Subcutaneous abdominal adipose tissue (tissue), 5 donors: ENCODE data around the gene USE1.

ENCODE experiments used
- H3K27ac ChIP-seq: one replicate; pipeline ENCODE4 v1.7.0; 2013; ENCODE audit warnings: low read depth, mild to moderate bottlenecking, inconsistent platforms, low read length, moderate library complexity
- H3K27me3 ChIP-seq, 5 donors: one replicate each; pipeline ENCODE4 v1.7.0; 2013; ENCODE audit warnings: low read length in 5 of 5, inconsistent platforms in 1 of 5; ENCODE audit not compliant: control insufficient read depth in 5 of 5, insufficient read depth in 4 of 5
- H3K36me3 ChIP-seq, 5 donors: one replicate each; pipeline ENCODE4 v1.7.0; 2013; ENCODE audit warnings: low read length in 5 of 5; ENCODE audit not compliant: control insufficient read depth in 5 of 5, insufficient read depth in 5 of 5
- H3K4me1 ChIP-seq, 5 donors: one replicate each; pipeline ENCODE4 v1.7.0; 2013; ENCODE audit warnings: low read length in 5 of 5, mild to moderate bottlenecking in 3 of 5, moderate library complexity in 1 of 5; ENCODE audit not compliant: control insufficient read depth in 5 of 5, insufficient read depth in 5 of 5
- H3K4me3 ChIP-seq, 5 donors: one replicate each; pipeline ENCODE4 v1.7.0; 2013; ENCODE audit warnings: low read length in 5 of 5, low read depth in 1 of 5
- H3K9ac ChIP-seq, 5 donors: one replicate each; pipeline ENCODE4 v1.7.0; 2013; ENCODE audit warnings: low read length in 5 of 5, mild to moderate bottlenecking in 4 of 5, moderate library complexity in 3 of 5
- H3K9me3 ChIP-seq, 5 donors: one replicate each; pipeline ENCODE4 v1.7.0; 2013; ENCODE audit warnings: low read length in 5 of 5; ENCODE audit not compliant: control insufficient read depth in 5 of 5
- donor health status: healthy.
- donor health status: healthy.
- donor health status: healthy.
- donor health status: healthy.
- donor health status: healthy.

Gene USE1

GRCh38 chr19:17216058-17216670 is 1.0 kb downstream of the USE1 start:
- H3K27me3 ChIP-seq = no peaks in the 10 kb centered on the region
- no peak overlapping the region for H3K9ac ChIP-seq
- peaks cover 2 to 24% (median 19%) of the 10 kb centered on the region in 5 donors for H3K4me1 ChIP-seq
- H3K9me3 ChIP-seq = peaks cover 0 to 4% (median 0%) of the 10 kb centered on the region in 5 donors
- H3K36me3 ChIP-seq = peaks cover 0 to 49% (median 33%) of the 10 kb centered on the region in 5 donors
- peak overlapping the region in 4 of 5 donors; percentile 78 to 87 (median 80) for H3K4me3 ChIP-seq
- H3K27ac ChIP-seq = peak overlapping the region; percentile 69

GRCh38 chr19:17219286-17219685 is 4.1 kb downstream of the USE1 start:
- H3K27ac ChIP-seq = no peak overlapping the region
- H3K9ac ChIP-seq = no peak overlapping the region
- peaks cover 0 to 26% (median 20%) of the 10 kb centered on the region in 5 donors for H3K36me3 ChIP-seq
- no peak overlapping the region for H3K4me3 ChIP-seq
- peaks cover 0 to 4% (median 0%) of the 10 kb centered on the region in 5 donors for H3K9me3 ChIP-seq
- no peaks in the 10 kb centered on the region for H3K27me3 ChIP-seq
- H3K4me1 ChIP-seq = peaks cover 2 to 23% (median 19%) of the 10 kb centered on the region in 5 donors

GRCh38 chr19:17220207-17220758 is 5.1 kb downstream of the USE1 start:
- Histone ChIP-seq H3K27me3 (no peaks in the 10 kb centered on the region), H3K27ac (no peak overlapping the region), H3K9ac (no peak overlapping the region)

GRCh38 chr19:17225053-17225452 is 9.9 kb downstream of the USE1 start:
- Histone ChIP-seq H3K9me3 (no peaks in the 10 kb centered on the region), H3K4me1 (peaks cover 1 to 23% (median 22%) of the 10 kb centered on the region in 5 donors), H3K27ac (no peak overlapping the region), H3K9ac (no peak overlapping the region), H3K27me3 (no peaks in the 10 kb centered on the region), H3K36me3 (peaks cover 0 to 14% (median 10%) of the 10 kb centered on the region in 5 donors), H3K4me3 (no peak overlapping the region)

More at GRCh38 chr19:17220207-17220758, 5.1 kb downstream of the USE1 start:
- Histone ChIP-seq H3K4me3 (no peak overlapping the region), H3K9me3 (peaks cover 0 to 4% (median 0%) of the 10 kb centered on the region in 5 donors), H3K36me3 (peaks cover 0 to 26% (median 20%) of the 10 kb centered on the region in 5 donors), H3K4me1 (peaks cover 0 to 15% (median 11%) of the 10 kb centered on the region in 5 donors)

GRCh38 chr19:17226002-17226933 is 11.1 kb downstream of the USE1 start, which contains the start of gene OCEL1:
OCEL1 (plus strand) TSS chr19:17226226; CDS start chr19:17226248, 22 bp downstream.
- peak within 1 kb of the TSS; percentile 62 for H3K27ac ChIP-seq
- H3K9ac ChIP-seq = peak within 1 kb of the TSS in 4 of 5 donors; percentile 53 to 75 (median 70)
- peaks cover 0 to 23% (median 13%) of the 10 kb centered on the region in 5 donors for H3K36me3 ChIP-seq
- H3K4me3 ChIP-seq = peak within 1 kb of the TSS; percentile 68 to 86 (median 79)
- H3K27me3 ChIP-seq = no peaks in the 10 kb centered on the region
- H3K9me3 ChIP-seq = no peaks in the 10 kb centered on the region
- H3K4me1 ChIP-seq = peaks cover 1 to 19% (median 18%) of the 10 kb centered on the region in 5 donors

- H3K4me3 ChIP-seq = no peak overlapping the region
- H3K36me3 ChIP-seq = peaks cover 0 to 38% (median 29%) of the 10 kb centered on the region in 5 donors
- H3K9me3 ChIP-seq = no peaks in the 10 kb centered on the region
- H3K9ac ChIP-seq = no peak overlapping the region
- no peak overlapping the region for H3K27ac ChIP-seq
- H3K4me1 ChIP-seq = peaks cover 1 to 28% (median 18%) of the 10 kb centered on the region in 5 donors
- H3K27me3 ChIP-seq = no peaks in the 10 kb centered on the region
Observed at GRCh38 chr19:17227798-17228367, 12.7 kb downstream of the USE1 start.

GRCh38 chr19:17229890-17230289 is 14.7 kb downstream of the USE1 start:
- Histone ChIP-seq H3K4me1 (peaks cover 1 to 38% (median 24%) of the 10 kb centered on the region in 5 donors), H3K27me3 (no peaks in the 10 kb centered on the region), H3K36me3 (peaks cover 0 to 46% (median 29%) of the 10 kb centered on the region in 5 donors), H3K9me3 (no peaks in the 10 kb centered on the region), H3K4me3 (no peak overlapping the region), H3K27ac (no peak overlapping the region), H3K9ac (no peak overlapping the region)

GRCh38 chr19:17232258-17232657 is 17.1 kb downstream of the USE1 start:
- Histone ChIP-seq H3K9ac (no peak overlapping the region), H3K4me3 (no peak overlapping the region), H3K27ac (no peak overlapping the region), H3K4me1 (peaks cover 0 to 40% (median 30%) of the 10 kb centered on the region in 5 donors), H3K27me3 (no peaks in the 10 kb centered on the region), H3K36me3 (peaks cover 0 to 46% (median 29%) of the 10 kb centered on the region in 5 donors), H3K9me3 (no peaks in the 10 kb centered on the region)

- Histone ChIP-seq H3K4me1 (peaks cover 0 to 35% (median 28%) of the 10 kb centered on the region in 5 donors), H3K36me3 (peaks cover 0 to 45% (median 27%) of the 10 kb centered on the region in 5 donors), H3K27me3 (no peaks in the 10 kb centered on the region), H3K9ac (peak overlapping the region in 2 of 5 donors; percentile 51 to 61), H3K4me3 (peak overlapping the region in 4 of 5 donors; percentile 42 to 63 (median 59)), H3K9me3 (no peaks in the 10 kb centered on the region), H3K27ac (peak overlapping the region; percentile 46)
Observed at GRCh38 chr19:17234911-17235299, 19.7 kb downstream of the USE1 start.
